ENCODE measurements around the gene KMT2D. TPM values are rescaled to one million over a fixed set of nuclear protein-coding genes. Genes with fewer than 3 reads are reported as not detected.
"Not testable (repeated sequence)": the region's sequence is repeated elsewhere in the genome, so short reads cannot be mapped to it uniquely, and the experiment has no call there.

Gene KMT2D
- polyA plus RNA-seq, 1 donor = 53.2 TPM

- peak; percentile 81 for DNase-seq
Measured at GRCh38 chr12:49088150-49088931, 27.7 kb upstream of the KMT2D start.

GRCh38 chr12:49086116-49086515 is 25.5 kb upstream of the KMT2D start:
- no peak for DNase-seq

GRCh38 chr12:49084438-49084837 is 23.8 kb upstream of the KMT2D start:
- DNase-seq = no peak

- DNase-seq = no peak
Measured at GRCh38 chr12:49079793-49080192, 19.2 kb upstream of the KMT2D start.

- DNase-seq = no peak
Measured at GRCh38 chr12:49070971-49071370, 10.4 kb upstream of the KMT2D start.

- peak; percentile 96 for DNase-seq
Measured at GRCh38 chr12:49069507-49070346, 9.1 kb upstream of the KMT2D start, which contains the start of gene RHEBL1. RHEBL1 (minus strand) TSS chr12:49069979; CDS start chr12:49069785, 194 bp downstream.

GRCh38 chr12:49068879-49069506 is 8.4 kb upstream of the KMT2D start:
- DNase-seq = no peak

GRCh38 chr12:49066120-49066519 is 5.5 kb upstream of the KMT2D start:
- no peak for DNase-seq

- no peak for DNase-seq
Measured at GRCh38 chr12:49064767-49065152, 4.2 kb upstream of the KMT2D start.

DNA sequence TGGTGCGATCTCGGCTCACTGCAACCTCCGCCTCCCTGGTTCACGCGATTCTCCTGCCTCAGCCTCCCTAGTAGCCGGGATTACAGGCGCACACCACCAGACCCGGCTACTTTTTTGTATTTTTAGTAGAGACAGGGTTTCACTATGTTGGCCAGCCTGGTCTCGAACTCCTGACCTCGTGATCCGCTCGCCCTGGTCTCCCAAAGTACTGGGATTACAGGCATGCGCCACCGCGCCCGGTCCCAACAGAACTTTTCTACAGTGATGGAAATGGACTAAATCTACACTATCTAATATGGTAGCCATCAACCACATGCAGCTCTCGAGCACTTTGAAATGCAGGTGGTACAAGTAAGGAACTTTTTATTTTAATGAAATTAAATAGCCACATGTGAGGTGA is 1.3 kb upstream of the KMT2D start:
- not testable (repeated sequence) for DNase-seq

GRCh38 chr12:49061157-49061650 is 610 bp upstream of the KMT2D start:
- no peak for DNase-seq

- DNase-seq = peak; percentile 32
Measured at GRCh38 chr12:49059299-49060171, 1.1 kb downstream of the KMT2D start.

GRCh38 chr12:49059045-49059298 is 1.6 kb downstream of the KMT2D start:
- DNase-seq = no peak

DNA sequence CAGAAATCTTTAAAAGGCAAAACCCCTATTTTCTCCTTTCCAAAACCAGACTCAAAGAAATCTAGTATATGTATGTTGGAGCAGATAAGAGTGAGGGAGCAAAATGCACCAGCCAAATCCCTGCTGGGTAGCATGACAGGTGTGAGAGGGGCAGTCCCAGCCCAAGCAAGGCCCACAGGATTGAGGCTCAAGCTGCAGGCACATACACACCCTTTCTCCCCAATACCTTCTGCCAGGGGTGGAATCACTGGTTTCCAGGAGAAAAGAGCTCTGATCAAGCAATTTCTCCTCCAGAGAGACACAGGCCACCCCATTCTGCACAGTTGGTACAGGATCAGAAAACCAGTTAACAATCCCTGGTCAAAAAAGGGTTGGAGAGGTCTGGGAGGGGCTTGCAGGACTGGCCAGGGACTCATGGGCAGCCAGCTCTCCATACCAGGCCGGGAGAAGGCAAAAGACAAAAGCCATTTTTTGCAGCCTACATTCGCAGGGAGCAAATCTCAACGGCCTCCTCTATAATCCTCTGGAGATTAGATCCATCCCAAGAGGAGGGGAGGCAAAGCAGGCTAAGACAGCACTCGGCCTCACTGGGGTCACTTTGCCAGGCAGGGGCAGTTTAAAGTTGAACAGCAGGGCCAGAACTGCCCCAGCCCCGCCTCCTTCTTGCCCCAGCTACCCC is 2.1 kb downstream of the KMT2D start:
- no peak for DNase-seq

- no peak for DNase-seq
Measured at GRCh38 chr12:49057888-49058287, 2.7 kb downstream of the KMT2D start.

GRCh38 chr12:49055978-49056754 is 4.4 kb downstream of the KMT2D start:
- peak; percentile 69 for DNase-seq

DNA sequence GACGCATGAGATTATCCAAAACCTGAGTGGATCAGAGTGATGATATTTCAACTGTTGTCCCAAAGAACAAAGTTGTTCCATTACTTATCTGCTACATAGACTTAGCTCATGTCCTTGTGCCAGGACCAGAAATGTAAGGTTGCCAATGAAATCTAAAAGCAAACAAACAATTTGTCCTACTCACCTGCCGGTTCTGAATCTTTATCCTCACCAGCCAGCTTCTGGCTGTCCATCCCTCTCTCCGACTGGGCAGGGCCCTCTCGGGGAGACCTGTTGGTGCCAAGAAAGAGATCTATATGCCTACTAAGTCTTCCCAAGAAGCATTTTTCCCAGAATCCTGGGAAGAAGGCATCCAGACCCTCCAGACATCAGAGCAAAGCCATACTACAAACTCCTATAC is 5.5 kb downstream of the KMT2D start:
- no peak for DNase-seq

DNA sequence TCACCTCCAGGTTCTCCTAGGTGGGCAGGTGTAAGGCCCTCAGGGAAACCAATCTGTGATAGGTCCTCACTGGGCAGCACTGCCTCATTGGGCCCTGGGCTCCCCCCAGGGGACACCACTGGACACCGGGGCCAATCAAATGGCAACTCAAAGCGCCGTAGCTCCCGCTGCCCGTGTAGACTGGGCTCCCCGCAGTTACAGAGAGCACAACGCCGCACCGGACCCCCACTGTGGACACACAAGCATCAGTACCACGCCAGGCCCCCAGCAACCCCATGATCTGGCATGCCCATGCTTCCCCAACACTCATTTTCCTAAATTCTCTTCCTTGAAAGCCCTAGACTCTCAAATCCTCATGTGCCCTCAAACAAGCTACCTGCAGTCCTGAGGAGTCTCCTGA is 6.1 kb downstream of the KMT2D start:
- no peak for DNase-seq

- no peak for DNase-seq
Measured at GRCh38 chr12:49054096-49054495, 6.5 kb downstream of the KMT2D start.

DNA sequence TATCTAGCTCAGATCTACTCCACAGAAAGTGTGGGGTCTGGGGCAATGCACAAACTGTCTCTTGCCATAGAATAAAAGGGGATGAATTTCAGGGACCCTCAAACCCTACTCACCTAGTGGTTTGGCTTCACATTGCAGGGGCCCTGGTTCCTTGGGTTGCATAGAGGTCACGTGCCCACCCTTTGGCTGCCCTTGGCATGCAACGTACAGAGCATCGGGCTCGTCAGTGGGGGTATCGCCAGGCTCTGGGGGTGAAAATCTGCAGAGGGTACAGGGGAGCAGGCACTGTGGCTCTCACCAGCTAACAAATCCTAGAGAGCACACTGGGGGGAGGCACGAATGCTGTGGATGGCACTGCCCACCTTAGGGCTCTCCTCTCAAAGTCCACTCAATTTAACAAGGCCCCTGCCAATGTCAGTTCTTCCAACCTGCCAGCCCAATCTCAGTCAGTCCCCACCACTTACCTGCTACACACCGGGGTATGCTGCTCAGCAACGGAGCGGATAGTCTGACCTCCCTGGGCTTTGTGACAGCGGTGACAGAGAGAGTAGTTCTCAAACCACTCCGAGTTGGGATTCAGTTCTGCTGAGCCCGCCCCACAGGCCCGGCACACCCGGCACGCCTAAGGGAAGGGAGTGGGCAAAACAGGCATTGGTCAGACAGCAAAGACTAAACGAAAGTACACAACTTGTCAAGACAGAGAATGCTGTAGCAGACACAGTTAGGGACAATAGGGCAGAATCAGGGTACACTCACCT is 8.0 kb downstream of the KMT2D start:
- no peak for DNase-seq
